ENCODE results near the gene RARS1. TPM values are rescaled to one million over a fixed set of nuclear protein-coding genes. Genes with fewer than 3 reads are reported as not detected.

RARS1 gene
- total and polyA plus RNA-seq, 2 donors from 2014 or later, result 35.5 to 62.8 TPM

DNA sequence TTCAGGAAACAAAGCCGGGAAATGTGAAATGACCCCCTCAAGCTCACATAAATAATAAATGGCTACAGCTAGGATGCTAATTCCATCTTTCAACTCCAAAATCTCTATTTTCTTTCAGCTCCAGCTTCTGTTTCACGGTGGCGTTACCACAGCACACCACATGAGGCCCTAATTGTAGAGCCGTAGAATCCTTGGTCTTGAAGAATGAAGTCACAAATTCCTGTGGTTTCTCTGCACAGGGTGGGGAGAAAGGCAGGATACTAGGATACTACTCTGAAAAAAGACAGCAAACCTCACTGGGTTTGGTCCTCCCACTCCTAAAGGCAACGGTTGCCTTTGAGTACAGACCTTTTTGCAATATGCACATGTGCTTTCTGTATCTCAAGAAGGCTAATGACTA is 13.9 kb upstream of the RARS1 start:
- H3K9ac ChIP-seq (ENCODE audit: low read length in 3 of 3), result no peak overlapping the region
- FAIRE-seq, result no peak
- intact Hi-C loops (cut with DNase I), result no loop called here
- TF ChIP-seq, protein P1, sequence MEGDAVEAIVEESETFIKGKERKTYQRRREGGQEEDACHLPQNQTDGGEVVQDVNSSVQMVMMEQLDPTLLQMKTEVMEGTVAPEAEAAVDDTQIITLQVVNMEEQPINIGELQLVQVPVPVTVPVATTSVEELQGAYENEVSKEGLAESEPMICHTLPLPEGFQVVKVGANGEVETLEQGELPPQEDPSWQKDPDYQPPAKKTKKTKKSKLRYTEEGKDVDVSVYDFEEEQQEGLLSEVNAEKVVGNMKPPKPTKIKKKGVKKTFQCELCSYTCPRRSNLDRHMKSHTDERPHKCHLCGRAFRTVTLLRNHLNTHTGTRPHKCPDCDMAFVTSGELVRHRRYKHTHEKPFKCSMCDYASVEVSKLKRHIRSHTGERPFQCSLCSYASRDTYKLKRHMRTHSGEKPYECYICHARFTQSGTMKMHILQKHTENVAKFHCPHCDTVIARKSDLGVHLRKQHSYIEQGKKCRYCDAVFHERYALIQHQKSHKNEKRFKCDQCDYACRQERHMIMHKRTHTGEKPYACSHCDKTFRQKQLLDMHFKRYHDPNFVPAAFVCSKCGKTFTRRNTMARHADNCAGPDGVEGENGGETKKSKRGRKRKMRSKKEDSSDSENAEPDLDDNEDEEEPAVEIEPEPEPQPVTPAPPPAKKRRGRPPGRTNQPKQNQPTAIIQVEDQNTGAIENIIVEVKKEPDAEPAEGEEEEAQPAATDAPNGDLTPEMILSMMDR (IDR thresholded peaks at IDR 0.05; ENCODE audit: borderline replicate concordance, extremely low read depth, insufficient read depth), result no peak
- no peak overlapping the region for H3K4me3 ChIP-seq (ENCODE audit: low read length in 3 of 3)
- H3K27ac ChIP-seq (ENCODE audit: low read depth in 2 of 2, low read length in 2 of 2), result no peak overlapping the region
- H3K4me1 ChIP-seq (ENCODE audit: control insufficient read depth in 2 of 3, insufficient read depth in 2 of 3, low read depth in 1 of 3, low read length in 3 of 3), result no peaks in the 10 kb centered on the region
- peaks cover 0 to 32% (median 17%) of the 10 kb centered on the region in 3 donors for H3K36me3 ChIP-seq (ENCODE audit: control insufficient read depth in 2 of 3, insufficient read depth in 3 of 3, low read length in 3 of 3)
- no peaks in the 10 kb centered on the region for H3K9me3 ChIP-seq (ENCODE audit: control insufficient read depth in 2 of 3, insufficient read depth in 1 of 3, low read length in 3 of 3)
- DNase-seq, result peak in 1 of 5 donors; percentile 13
- H3K27me3 ChIP-seq (ENCODE audit: control insufficient read depth, insufficient read depth, low read length), result no peaks in the 10 kb centered on the region

GRCh38 chr5:168474319-168474718 is 12.0 kb upstream of the RARS1 start:
- H3K36me3 ChIP-seq (ENCODE audit: control insufficient read depth in 2 of 3, insufficient read depth in 3 of 3, low read length in 3 of 3), result peaks cover 0 to 16% (median 10%) of the 10 kb centered on the region in 3 donors
- no peak overlapping the region for H3K9ac ChIP-seq (ENCODE audit: low read length in 3 of 3)
- DNase-seq, result no peak
- no peaks in the 10 kb centered on the region for H3K9me3 ChIP-seq (ENCODE audit: control insufficient read depth in 2 of 3, insufficient read depth in 1 of 3, low read length in 3 of 3)
- TF ChIP-seq, protein P1 (IDR thresholded peaks at IDR 0.05; ENCODE audit: borderline replicate concordance, extremely low read depth, insufficient read depth), result no peak
- intact Hi-C loops (cut with DNase I), result no loop called here
- H3K4me3 ChIP-seq (ENCODE audit: low read length in 3 of 3), result no peak overlapping the region
- FAIRE-seq, result no peak
- H3K4me1 ChIP-seq (ENCODE audit: control insufficient read depth in 2 of 3, insufficient read depth in 2 of 3, low read depth in 1 of 3, low read length in 3 of 3), result no peaks in the 10 kb centered on the region
- H3K27ac ChIP-seq (ENCODE audit: low read depth in 2 of 2, low read length in 2 of 2), result no peak overlapping the region
- H3K27me3 ChIP-seq (ENCODE audit: control insufficient read depth, insufficient read depth, low read length), result no peaks in the 10 kb centered on the region

GRCh38 chr5:168477060-168477459 is 9.2 kb upstream of the RARS1 start:
- intact Hi-C loops (cut with DNase I), result no loop called here
- no peak for FAIRE-seq

More at GRCh38 chr5:168477060-168477459, 9.2 kb upstream of the RARS1 start:
- H3K27me3 ChIP-seq (ENCODE audit: control insufficient read depth, insufficient read depth, low read length), result no peaks in the 10 kb centered on the region
- H3K4me3 ChIP-seq (ENCODE audit: low read length in 3 of 3), result no peak overlapping the region
- H3K4me1 ChIP-seq (ENCODE audit: control insufficient read depth in 2 of 3, insufficient read depth in 2 of 3, low read depth in 1 of 3, low read length in 3 of 3), result no peaks in the 10 kb centered on the region
- no peak overlapping the region for H3K27ac ChIP-seq (ENCODE audit: low read depth in 2 of 2, low read length in 2 of 2)
- H3K36me3 ChIP-seq (ENCODE audit: control insufficient read depth in 2 of 3, insufficient read depth in 3 of 3, low read length in 3 of 3), result peaks cover 0 to 9% (median 5%) of the 10 kb centered on the region in 3 donors
- H3K9me3 ChIP-seq (ENCODE audit: control insufficient read depth in 2 of 3, insufficient read depth in 1 of 3, low read length in 3 of 3), result no peaks in the 10 kb centered on the region
- DNase-seq, result no peak
- no peak overlapping the region for H3K9ac ChIP-seq (ENCODE audit: low read length in 3 of 3)
- TF ChIP-seq, protein P1 (IDR thresholded peaks at IDR 0.05; ENCODE audit: borderline replicate concordance, extremely low read depth, insufficient read depth), result no peak
